Mucosa of stomach (tissue), 1 donor: ENCODE results near the gene CTDP1.

Source experiments
- H3K27me3 ChIP-seq: one replicate; pipeline ENCODE4 v1.7.0; 2013; ENCODE audit warnings: mild to moderate bottlenecking, low read length; ENCODE audit not compliant: control insufficient read depth, insufficient read depth
- H3K36me3 ChIP-seq: one replicate; pipeline ENCODE4 v1.7.0; 2013; ENCODE audit warnings: low read length; ENCODE audit not compliant: control insufficient read depth, insufficient read depth
- H3K4me1 ChIP-seq: one replicate; pipeline ENCODE4 v1.7.0; 2013; ENCODE audit warnings: mild to moderate bottlenecking, low read length; ENCODE audit not compliant: control insufficient read depth, insufficient read depth
- H3K4me3 ChIP-seq: one replicate; pipeline ENCODE4 v1.7.0; 2013; ENCODE audit warnings: low read length
- H3K9ac ChIP-seq: one replicate; pipeline ENCODE4 v1.7.0; 2013; ENCODE audit warnings: mild to moderate bottlenecking, low read length, moderate library complexity
- H3K9me3 ChIP-seq: one replicate; pipeline ENCODE4 v1.7.0; 2013; ENCODE audit warnings: mild to moderate bottlenecking, low read length, moderate library complexity; ENCODE audit not compliant: control insufficient read depth
- donor health status: Pancreatic carcinoma.

CTDP1 gene

DNA sequence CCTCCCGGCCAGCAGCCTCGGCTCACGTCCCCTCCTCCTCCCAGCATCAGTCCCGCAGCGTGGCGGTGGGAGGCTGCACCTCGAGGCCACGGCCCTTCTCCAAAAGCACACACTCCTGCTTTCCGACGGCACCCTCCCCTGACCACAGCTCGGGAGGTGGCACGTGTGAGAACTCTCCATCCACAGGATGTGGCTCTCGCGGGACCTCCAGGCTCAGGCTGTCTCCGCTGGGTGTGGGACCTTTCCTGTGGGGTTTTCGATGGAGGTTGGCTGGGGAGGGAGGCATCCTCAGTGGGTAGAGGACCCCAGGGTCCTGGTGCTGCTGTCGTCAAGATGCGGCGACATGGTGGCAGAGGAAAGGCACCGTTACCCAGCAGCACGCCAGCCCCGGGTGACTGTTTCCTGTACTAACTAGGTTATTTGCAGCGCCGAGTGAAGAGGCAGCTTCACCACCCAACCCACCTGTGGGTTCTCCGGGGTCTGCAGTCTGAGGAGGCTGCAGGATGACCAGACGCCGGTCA is 75.3 kb downstream of the CTDP1 start:
- no peaks in the 10 kb centered on the region for H3K9me3 ChIP-seq
- H3K27me3 ChIP-seq, result no peaks in the 10 kb centered on the region
- no peak overlapping the region for H3K9ac ChIP-seq
- peaks cover 7% of the 10 kb centered on the region for H3K4me1 ChIP-seq
- no peak overlapping the region for H3K4me3 ChIP-seq
- peaks cover 8% of the 10 kb centered on the region for H3K36me3 ChIP-seq

DNA sequence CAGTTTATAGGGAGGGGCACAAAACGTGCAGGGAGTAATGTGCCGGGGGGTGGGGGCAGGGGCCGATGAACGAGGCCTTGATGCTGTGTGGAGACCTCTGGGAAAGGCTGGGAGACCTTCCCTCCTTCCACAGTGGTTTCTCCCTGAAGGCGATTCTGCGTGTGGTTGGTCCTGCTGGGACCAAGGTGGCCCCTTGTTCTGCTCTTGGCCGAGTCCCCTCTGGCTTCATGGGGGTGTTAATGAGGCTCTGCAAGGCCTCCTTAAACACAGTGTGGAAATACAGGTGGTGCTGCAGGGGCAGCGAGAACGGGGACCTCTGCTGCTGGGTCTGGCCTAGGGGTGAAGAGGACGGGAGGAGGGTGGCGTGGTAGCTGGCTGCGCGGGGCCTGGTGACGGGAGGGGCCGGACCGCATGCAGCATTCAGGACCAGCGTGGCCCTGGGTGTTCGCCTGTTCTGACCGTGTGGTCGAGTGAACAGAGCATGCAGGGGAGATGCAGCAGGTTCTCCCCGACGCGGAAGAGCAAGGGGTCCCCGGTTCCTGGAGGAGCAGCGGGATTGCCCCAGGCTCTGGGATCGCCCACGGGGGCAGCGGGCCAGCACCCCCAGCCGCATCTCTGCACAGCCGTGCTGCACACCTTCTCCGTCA is 76.0 kb downstream of the CTDP1 start:
- H3K9ac ChIP-seq, result no peak overlapping the region
- H3K27me3 ChIP-seq, result no peaks in the 10 kb centered on the region
- peaks cover 7% of the 10 kb centered on the region for H3K4me1 ChIP-seq
- no peak overlapping the region for H3K4me3 ChIP-seq
- H3K36me3 ChIP-seq, result peaks cover 8% of the 10 kb centered on the region
- no peaks in the 10 kb centered on the region for H3K9me3 ChIP-seq

DNA sequence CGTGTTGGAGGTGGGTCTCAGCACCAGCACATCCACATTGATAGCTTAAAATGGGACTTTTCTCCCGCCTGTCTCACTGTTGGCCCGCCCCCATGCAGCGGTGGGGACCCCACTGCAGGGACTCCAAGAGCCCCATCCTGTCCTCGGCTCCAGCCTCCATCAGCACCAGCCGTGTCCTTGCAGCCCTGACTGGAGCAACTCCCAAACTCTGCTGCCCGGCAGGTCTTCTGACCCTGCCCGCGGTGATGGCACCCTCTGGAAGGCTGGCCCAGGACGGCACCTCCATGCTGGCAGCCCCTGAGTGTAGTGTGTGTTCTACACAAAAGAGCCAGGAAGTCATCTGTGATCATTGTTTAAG is 76.5 kb downstream of the CTDP1 start:
- Histone ChIP-seq H3K4me1 (peaks cover 7% of the 10 kb centered on the region), H3K27me3 (no peaks in the 10 kb centered on the region), H3K9ac (no peak overlapping the region), H3K36me3 (peaks cover 8% of the 10 kb centered on the region), H3K9me3 (no peaks in the 10 kb centered on the region), H3K4me3 (no peak overlapping the region)

DNA sequence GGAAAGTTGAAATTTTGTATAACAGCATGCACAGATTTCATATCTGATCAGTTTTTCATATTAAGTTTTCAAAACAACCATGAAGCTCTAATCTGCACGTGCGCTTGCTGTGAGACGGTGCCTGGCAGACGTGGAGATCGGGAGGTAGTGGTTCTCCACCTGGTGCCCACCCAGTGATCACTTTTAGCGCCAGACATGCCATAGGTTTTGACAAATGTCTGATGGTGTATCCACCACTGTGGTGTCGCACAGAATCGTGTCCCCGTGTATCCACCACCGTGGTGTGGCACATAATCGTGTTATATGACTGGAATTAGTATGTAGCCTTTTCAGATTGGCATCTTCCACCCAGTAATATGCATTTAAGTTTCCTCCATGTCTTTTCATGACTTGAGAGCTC is 77.2 kb downstream of the CTDP1 start:
- Histone ChIP-seq H3K4me3 (no peak overlapping the region), H3K9ac (no peak overlapping the region), H3K4me1 (no peaks in the 10 kb centered on the region), H3K9me3 (no peaks in the 10 kb centered on the region), H3K36me3 (peaks cover 8% of the 10 kb centered on the region), H3K27me3 (no peaks in the 10 kb centered on the region)

DNA sequence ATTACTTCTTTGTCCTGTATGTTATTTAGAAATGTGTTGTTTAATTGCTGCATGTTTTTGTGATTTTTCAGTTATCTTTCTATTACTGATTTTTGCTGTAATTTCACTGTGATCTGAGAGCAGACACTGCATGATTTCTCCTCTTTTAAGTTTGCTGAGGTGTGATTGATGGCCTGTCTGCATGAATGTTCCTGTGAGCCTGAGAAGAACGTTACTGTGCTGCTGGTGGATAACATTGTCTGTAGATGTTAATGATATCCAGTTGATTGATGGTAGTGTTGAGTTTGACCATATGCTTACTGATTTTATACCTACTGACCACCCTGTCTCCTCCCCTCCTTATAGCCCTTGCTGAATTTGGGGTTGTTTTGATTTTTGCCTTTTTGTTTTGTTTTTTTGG is 80.7 kb downstream of the CTDP1 start:
- Histone ChIP-seq H3K36me3 (no peaks in the 10 kb centered on the region), H3K9ac (no peak overlapping the region), H3K4me3 (no peak overlapping the region), H3K4me1 (no peaks in the 10 kb centered on the region), H3K9me3 (no peaks in the 10 kb centered on the region), H3K27me3 (no peaks in the 10 kb centered on the region)

DNA sequence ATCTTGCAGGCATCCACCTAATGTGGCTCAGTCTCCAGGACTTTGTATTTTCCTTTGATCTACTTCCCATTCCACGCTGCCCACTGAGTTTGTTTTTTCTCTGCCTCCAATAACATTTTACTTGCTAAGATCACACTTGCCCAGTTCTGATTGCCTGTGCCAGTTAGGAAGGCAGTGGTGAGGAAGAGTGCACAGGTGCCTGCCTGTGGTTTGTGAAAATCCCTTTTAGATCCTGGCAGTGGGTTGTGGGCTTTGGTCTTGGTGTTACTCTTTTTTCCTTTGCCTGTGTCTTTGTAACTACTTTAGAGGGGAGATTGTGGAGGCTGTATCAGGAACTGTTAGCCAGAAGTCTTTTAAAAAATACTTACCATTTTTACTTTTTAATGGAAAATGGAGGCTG is 81.3 kb downstream of the CTDP1 start:
- H3K9ac ChIP-seq, result no peak overlapping the region
- H3K36me3 ChIP-seq, result no peaks in the 10 kb centered on the region
- H3K9me3 ChIP-seq, result no peaks in the 10 kb centered on the region
- no peak overlapping the region for H3K4me3 ChIP-seq
- H3K27me3 ChIP-seq, result no peaks in the 10 kb centered on the region
- H3K4me1 ChIP-seq, result no peaks in the 10 kb centered on the region

DNA sequence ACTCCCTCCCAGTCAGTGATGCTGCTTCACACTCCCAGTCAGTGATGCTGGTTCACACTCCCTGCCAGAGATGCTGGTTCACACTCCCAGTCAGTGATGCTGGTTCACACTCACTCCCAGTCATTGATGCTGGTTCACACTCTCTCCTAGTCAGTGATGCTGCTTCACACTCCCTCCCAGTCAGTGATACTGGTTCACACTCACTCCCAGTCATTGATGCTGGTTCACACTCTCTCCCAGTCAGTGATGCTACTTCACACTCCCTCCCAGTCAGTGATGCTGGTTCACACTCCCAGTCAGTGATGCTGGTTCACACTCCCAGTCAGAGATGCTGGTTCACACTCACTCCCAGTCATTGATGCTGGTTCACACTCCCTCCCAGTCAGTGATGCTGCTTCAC is 83.8 kb downstream of the CTDP1 start:
- Histone ChIP-seq H3K4me1 (no peaks in the 10 kb centered on the region), H3K27me3 (no peaks in the 10 kb centered on the region), H3K9ac (no peak overlapping the region), H3K36me3 (no peaks in the 10 kb centered on the region), H3K4me3 (no peak overlapping the region), H3K9me3 (no peaks in the 10 kb centered on the region)

DNA sequence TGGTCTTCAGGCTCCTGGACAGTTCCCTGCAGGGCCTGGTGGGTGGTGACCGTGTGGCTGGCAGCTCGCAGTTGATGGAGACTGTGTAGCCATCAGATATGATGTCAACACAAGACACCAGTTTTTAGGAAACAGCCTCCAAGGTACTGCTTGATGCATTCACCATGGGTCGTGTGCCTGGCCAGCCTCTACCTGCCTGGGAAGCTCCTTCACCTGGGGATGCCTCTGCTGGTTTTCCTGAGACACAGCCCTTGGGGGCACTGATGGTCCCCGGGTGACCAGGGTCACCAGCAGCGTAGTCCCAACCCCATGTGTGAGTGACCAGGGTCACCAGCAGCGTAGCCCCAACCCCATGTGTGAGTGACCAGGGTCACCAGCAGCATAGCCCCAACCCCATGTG is 84.5 kb downstream of the CTDP1 start:
- Histone ChIP-seq H3K9me3 (no peaks in the 10 kb centered on the region), H3K4me3 (no peak overlapping the region), H3K9ac (no peak overlapping the region), H3K4me1 (no peaks in the 10 kb centered on the region), H3K36me3 (no peaks in the 10 kb centered on the region), H3K27me3 (no peaks in the 10 kb centered on the region)

DNA sequence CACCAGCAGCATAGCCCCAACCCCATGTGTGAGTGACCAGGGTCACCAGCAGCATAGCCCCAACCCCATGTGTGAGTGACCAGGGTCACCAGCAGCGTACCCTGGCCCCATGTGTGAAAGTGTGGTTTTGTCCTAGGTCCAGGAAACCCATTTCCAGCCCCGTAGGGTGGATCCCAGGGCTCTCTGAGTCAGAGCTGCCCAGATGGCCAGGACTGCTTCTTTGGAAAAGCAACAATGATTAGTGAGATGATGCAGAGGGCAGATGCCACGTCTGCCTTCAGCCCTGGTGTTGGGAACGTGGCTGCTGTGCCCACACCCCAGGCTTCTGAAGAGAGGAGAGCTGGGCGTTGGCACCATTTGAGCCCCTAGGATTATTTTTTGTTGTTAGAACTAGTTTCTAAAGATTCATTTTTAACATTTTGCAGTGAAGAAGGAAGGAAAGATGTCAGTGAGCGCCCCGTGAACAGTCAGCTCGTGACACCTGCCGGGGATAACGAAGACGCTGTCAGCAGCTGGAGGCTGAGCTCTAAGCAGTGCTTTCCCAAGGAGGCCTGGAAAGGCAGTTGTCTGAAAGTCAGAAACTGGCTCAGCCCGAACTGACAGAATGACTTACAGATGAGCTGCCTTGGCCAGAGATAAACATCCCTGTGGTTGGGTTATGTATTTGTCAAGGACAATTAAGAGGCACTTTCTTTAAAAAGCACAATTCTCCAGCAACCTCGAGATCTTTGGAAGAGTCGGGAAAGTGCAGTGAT is 86.1 kb downstream of the CTDP1 start:
- Histone ChIP-seq H3K4me3 (no peak overlapping the region), H3K27me3 (no peaks in the 10 kb centered on the region), H3K36me3 (no peaks in the 10 kb centered on the region), H3K9ac (no peak overlapping the region), H3K4me1 (no peaks in the 10 kb centered on the region), H3K9me3 (no peaks in the 10 kb centered on the region)

DNA sequence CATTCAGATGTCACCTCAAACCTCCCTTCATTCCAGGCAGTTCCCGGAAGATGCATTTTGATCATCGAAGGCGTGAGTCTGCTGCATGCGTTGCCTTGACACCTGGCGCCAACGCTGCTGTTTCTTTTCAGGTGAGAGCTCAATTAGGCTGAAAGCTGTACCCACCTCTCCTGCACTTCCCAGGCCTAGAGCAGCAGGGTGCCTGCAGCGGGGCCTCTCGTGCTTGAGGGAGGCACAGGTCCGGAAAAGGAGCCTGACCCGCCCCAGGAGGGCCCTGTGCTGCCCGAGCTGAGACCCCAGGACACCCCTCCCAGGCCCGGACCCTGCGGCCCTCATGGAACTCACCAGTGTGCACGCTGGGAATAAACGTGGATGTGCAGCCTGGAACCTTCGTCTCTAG is 86.7 kb downstream of the CTDP1 start:
- H3K36me3 ChIP-seq, result no peaks in the 10 kb centered on the region
- no peak overlapping the region for H3K4me3 ChIP-seq
- H3K27me3 ChIP-seq, result no peaks in the 10 kb centered on the region
- no peaks in the 10 kb centered on the region for H3K9me3 ChIP-seq
- no peaks in the 10 kb centered on the region for H3K4me1 ChIP-seq
- H3K9ac ChIP-seq, result no peak overlapping the region

DNA sequence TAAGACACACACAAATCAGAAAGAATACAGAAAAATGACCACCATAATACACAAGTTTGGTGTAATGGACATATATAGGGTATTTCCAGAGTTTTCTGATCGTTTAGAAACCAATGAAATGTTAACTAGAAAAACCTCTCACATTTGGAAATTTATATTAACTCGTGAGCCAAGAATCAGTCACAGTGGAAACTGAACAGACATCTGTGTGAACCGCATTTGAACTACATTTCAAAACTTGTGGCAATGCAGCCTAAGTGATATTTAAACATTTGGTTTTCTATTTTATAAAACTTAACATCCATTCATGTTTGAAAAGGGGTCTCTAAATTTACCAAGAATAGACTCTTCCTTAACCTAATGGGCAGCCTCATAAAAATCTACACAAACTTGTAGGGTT is 89.1 kb downstream of the CTDP1 start:
- H3K4me1 ChIP-seq, result no peaks in the 10 kb centered on the region
- H3K36me3 ChIP-seq, result no peaks in the 10 kb centered on the region
- H3K9ac ChIP-seq, result no peak overlapping the region
- H3K4me3 ChIP-seq, result no peak overlapping the region
- H3K27me3 ChIP-seq, result no peaks in the 10 kb centered on the region
- H3K9me3 ChIP-seq, result no peaks in the 10 kb centered on the region

DNA sequence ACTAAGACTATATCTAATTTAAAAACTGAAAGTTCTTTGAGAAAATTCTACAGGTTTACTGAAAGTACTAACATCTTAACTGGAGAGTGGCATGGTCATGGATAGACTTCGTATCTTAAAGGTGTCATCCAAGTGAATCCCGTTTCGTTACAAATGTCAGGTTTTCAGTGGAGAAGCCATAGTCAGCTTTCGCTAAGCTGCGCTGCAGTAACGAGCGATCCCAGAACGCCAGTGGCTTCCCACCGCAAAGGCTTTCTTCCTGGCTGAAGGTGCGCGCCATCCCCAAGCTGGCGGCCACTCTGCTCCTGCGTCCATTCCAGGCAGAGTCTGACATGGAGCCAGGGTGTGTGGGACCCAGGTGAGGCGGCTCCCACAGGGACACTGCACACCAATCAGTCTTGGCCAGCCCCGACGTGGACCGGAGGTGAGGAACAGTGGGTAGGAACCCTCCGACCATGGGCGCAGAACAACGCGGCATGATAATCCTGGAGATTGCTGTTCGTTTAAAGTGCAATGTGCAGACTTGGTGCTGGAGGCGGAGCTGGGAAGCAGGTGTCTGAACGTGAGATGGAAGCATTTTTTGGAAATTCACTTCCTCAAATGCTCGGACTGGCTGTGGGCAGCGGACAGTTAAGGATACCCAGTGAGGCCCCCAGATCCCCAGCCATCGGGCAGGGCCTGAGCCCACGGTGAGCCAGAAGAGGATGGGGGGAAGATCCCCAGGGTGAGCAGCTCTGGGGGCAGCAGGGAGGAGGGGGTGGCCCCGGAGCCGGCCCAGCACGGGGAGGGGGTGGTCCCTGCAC is 90.3 kb downstream of the CTDP1 start:
- Histone ChIP-seq H3K27me3 (no peaks in the 10 kb centered on the region), H3K9me3 (no peaks in the 10 kb centered on the region), H3K4me1 (no peaks in the 10 kb centered on the region), H3K9ac (no peak overlapping the region), H3K4me3 (no peak overlapping the region), H3K36me3 (no peaks in the 10 kb centered on the region)
